ENCODE measurements around the gene GPR150.

- TF ChIP-seq, protein P1, sequence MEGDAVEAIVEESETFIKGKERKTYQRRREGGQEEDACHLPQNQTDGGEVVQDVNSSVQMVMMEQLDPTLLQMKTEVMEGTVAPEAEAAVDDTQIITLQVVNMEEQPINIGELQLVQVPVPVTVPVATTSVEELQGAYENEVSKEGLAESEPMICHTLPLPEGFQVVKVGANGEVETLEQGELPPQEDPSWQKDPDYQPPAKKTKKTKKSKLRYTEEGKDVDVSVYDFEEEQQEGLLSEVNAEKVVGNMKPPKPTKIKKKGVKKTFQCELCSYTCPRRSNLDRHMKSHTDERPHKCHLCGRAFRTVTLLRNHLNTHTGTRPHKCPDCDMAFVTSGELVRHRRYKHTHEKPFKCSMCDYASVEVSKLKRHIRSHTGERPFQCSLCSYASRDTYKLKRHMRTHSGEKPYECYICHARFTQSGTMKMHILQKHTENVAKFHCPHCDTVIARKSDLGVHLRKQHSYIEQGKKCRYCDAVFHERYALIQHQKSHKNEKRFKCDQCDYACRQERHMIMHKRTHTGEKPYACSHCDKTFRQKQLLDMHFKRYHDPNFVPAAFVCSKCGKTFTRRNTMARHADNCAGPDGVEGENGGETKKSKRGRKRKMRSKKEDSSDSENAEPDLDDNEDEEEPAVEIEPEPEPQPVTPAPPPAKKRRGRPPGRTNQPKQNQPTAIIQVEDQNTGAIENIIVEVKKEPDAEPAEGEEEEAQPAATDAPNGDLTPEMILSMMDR (IDR thresholded peaks at IDR 0.05 in 4 of 5, conservative IDR thresholded peaks at IDR 0.05 in 1 of 5) = no peak
- no peak for TF ChIP-seq POLR2A (IDR thresholded peaks at IDR 0.05)
Observed at GRCh38 chr5:95623706-95624105, 3.8 kb downstream of the GPR150 start.

All from gastrocnemius medialis (tissue), 4 donors.